Lower lobe of right lung (tissue), 2 donors: ENCODE measurements around the gene CHID1. TPM values are rescaled to one million over a fixed set of nuclear protein-coding genes. Genes with fewer than 3 reads are reported as not detected.

ENCODE experiments used
- ATAC-seq, 2 donors: fragments of 200-7000 bp; cut with Tn5 transposase; one replicate each; pipeline ENCODE4 v1.9.1; 2020 to 2022; ENCODE audit warnings: mild to moderate bottlenecking in 2 of 2, moderate library complexity in 2 of 2
- DNase-seq: peaks from one replicate; pipeline ENCODE4 v3.0.0-alpha.2; 2020
- H3K27ac ChIP-seq: fragments of 200-600 bp; one replicate; pipeline ENCODE4 v1.8.0; 2022
- H3K27me3 ChIP-seq: fragments of 200-600 bp; one replicate; pipeline ENCODE4 v1.8.0; 2022; ENCODE audit warnings: low read depth
- H3K36me3 ChIP-seq: fragments of 200-600 bp; one replicate; pipeline ENCODE4 v1.8.0; 2022; ENCODE audit warnings: mild to moderate bottlenecking
- H3K4me1 ChIP-seq: fragments of 200-600 bp; one replicate; pipeline ENCODE4 v1.8.0; 2022
- H3K4me3 ChIP-seq: fragments of 200-600 bp; one replicate; pipeline ENCODE4 v1.8.0; 2022; ENCODE audit warnings: mild to moderate bottlenecking
- H3K9me3 ChIP-seq: fragments of 200-600 bp; one replicate; pipeline ENCODE4 v1.8.0; 2022
- CTCF ChIP-seq: fragments of 200-600 bp; IDR thresholded peaks from one replicate; pipeline ENCODE4 v1.8.0; 2022; ENCODE audit warnings: antibody characterized with exemption, mild to moderate bottlenecking
- intact Hi-C: fragments of 100-400 bp; cut with DNase I; formaldehyde crosslinking; loops from one replicate; pipeline ENCODE4 v1.11.0; 2022
- total RNA-seq: library from RNA; stranded (reverse); fragmentation: NEBNext Ultra II Directional; extraction: Animal tissue kit (Norgen Biotek cat#: 25700); gene quantifications from one replicate; pipeline ENCODE4 v1.2.1, GENCODE V29; 2021
- donor health status: DM: no; HTN: yes; CAD: no; lungs with severe emphysema.

Gene CHID1
- total RNA-seq, 1 donor from 2014 or later = 65.0 TPM

- intact Hi-C loops = no loop called here
- H3K4me3 ChIP-seq = peak overlapping the region; percentile 72
- H3K36me3 ChIP-seq = peaks cover 17% of the 10 kb centered on the region
- peaks cover 51% of the 10 kb centered on the region for H3K4me1 ChIP-seq
- H3K27ac ChIP-seq = peak overlapping the region; percentile 87
- TF ChIP-seq CTCF = no peak
- no peaks in the 10 kb centered on the region for H3K9me3 ChIP-seq
- ATAC-seq (peak in 1 of 2 donors; percentile 35), DNase-seq (no peak)
- H3K27me3 ChIP-seq = no peaks in the 10 kb centered on the region
Measured at GRCh38 chr11:926341-926916, 15.8 kb upstream of the CHID1 start.

- no peaks in the 10 kb centered on the region for H3K27me3 ChIP-seq
- H3K4me3 ChIP-seq = peak within 1 kb of the TSS; percentile 72
- intact Hi-C loops = no loop called here
- no peaks in the 10 kb centered on the region for H3K9me3 ChIP-seq
- H3K4me1 ChIP-seq = peaks cover 44% of the 10 kb centered on the region
- DNase-seq = peak; percentile 94
- peak; percentile 95 to 96 for ATAC-seq
- TF ChIP-seq CTCF = peak; percentile 66
- H3K27ac ChIP-seq = peak within 1 kb of the TSS; percentile 87
- H3K36me3 ChIP-seq = peaks cover 17% of the 10 kb centered on the region
Measured at GRCh38 chr11:925496-926301, 15.1 kb upstream of the CHID1 start, which contains the start of gene AP2A2. Gene AP2A2, plus strand, starts transcription at chr11:925870. Its CDS starts 152 bp downstream, at chr11:926022.

- Histone ChIP-seq H3K9me3 (no peaks in the 10 kb centered on the region), H3K4me3 (peak overlapping the region; percentile 72), H3K27ac (peak overlapping the region; percentile 87), H3K4me1 (peaks cover 38% of the 10 kb centered on the region), H3K36me3 (peaks cover 17% of the 10 kb centered on the region), H3K27me3 (no peaks in the 10 kb centered on the region)
- intact Hi-C loops = no loop called here
- DNase-seq (peak; percentile 65), ATAC-seq (peak; percentile 2 to 3)
- no peak for TF ChIP-seq CTCF
Measured at GRCh38 chr11:925158-925495, 14.5 kb upstream of the CHID1 start.

- no peaks in the 10 kb centered on the region for H3K27me3 ChIP-seq
- H3K36me3 ChIP-seq = peaks cover 16% of the 10 kb centered on the region
- H3K27ac ChIP-seq = peak overlapping the region; percentile 87
- no peak for TF ChIP-seq CTCF
- H3K9me3 ChIP-seq = no peaks in the 10 kb centered on the region
- H3K4me3 ChIP-seq = peak overlapping the region; percentile 72
- intact Hi-C loops = no loop called here
- peaks cover 33% of the 10 kb centered on the region for H3K4me1 ChIP-seq
- DNase-seq (peak; percentile 51), ATAC-seq (peak in 1 of 2 donors; percentile 2)
Measured at GRCh38 chr11:924406-925157, 14.0 kb upstream of the CHID1 start.

- Histone ChIP-seq H3K9me3 (no peaks in the 10 kb centered on the region), H3K4me1 (peaks cover 25% of the 10 kb centered on the region), H3K27ac (peak overlapping the region; percentile 11), H3K4me3 (no peak overlapping the region), H3K27me3 (no peaks in the 10 kb centered on the region), H3K36me3 (peaks cover 12% of the 10 kb centered on the region)
- DNase-seq (peak; percentile 41), ATAC-seq (no peak)
- no peak for TF ChIP-seq CTCF
- intact Hi-C loops = no loop called here
Measured at GRCh38 chr11:923691-924405, 13.2 kb upstream of the CHID1 start.
